SW 1271 (cell line): ENCODE measurements around the gene CCNI.

Experiments
- DNase-seq, 2 experiments: peaks; one replicate each; lab custom pipeline; 2025; lab: John Stamatoyannopoulos, UW

Gene CCNI

GRCh38 chr4:77007358-77008230 is 68.2 kb downstream of the CCNI start:
- DNase-seq = no peak

- DNase-seq = no peak
Measured at GRCh38 chr4:77006753-77007353, 68.9 kb downstream of the CCNI start.

- DNase-seq = no peak
Measured at GRCh38 chr4:77003400-77003799, 72.4 kb downstream of the CCNI start.

- no peak for DNase-seq
Measured at GRCh38 chr4:77002321-77003107, 73.3 kb downstream of the CCNI start.

GRCh38 chr4:77001907-77002306 is 73.9 kb downstream of the CCNI start:
- no peak for DNase-seq

- DNase-seq = no peak
Measured at GRCh38 chr4:76998251-76998901, 77.4 kb downstream of the CCNI start.

GRCh38 chr4:76997532-76997931 is 78.3 kb downstream of the CCNI start:
- DNase-seq = no peak
